GM23338 (cell line): Measurements from ENCODE around the gene UQCC3. TPM values are rescaled to one million over a fixed set of nuclear protein-coding genes. Genes with fewer than 3 reads are reported as not detected.

ENCODE experiments used
- ATAC-seq: fragments of 200-7000 bp; cut with Tn5 transposase; 3 replicates; pipeline ENCODE4 v1.9.1; 2020
- DNase-seq: peaks from one replicate; pipeline ENCODE4 v3.0.0-alpha.2; 2015; ENCODE audit warnings: low spot score
- H2AFZ ChIP-seq: fragments of 200-600 bp; sonication (generic); 2 replicates; pipeline ENCODE4 v1.8.0; 2016; ENCODE audit warnings: antibody characterized with exemption, mild to moderate bottlenecking, moderate library complexity
- H3F3A ChIP-seq: fragments of 200-600 bp; sonication (generic); replicated peaks from 2 replicates; pipeline ENCODE4 v1.8.0; 2017; ENCODE audit warnings: antibody characterized with exemption, mixed run types, low read depth
- H3K27ac ChIP-seq: fragments of 200-600 bp; sonication (generic); 2 replicates; pipeline ENCODE4 v1.6.1; 2016; ENCODE audit warnings: low read depth
- H3K27me3 ChIP-seq: fragments of 200-600 bp; sonication (generic); 2 replicates; pipeline ENCODE4 v1.8.0; 2016; ENCODE audit warnings: mild to moderate bottlenecking, mixed run types, moderate library complexity; ENCODE audit not compliant: insufficient read depth
- H3K36me3 ChIP-seq: fragments of 200-600 bp; sonication (generic); 2 replicates; pipeline ENCODE4 v1.8.0; 2016; ENCODE audit warnings: mild to moderate bottlenecking; ENCODE audit not compliant: insufficient read depth
- H3K4me1 ChIP-seq: fragments of 200-600 bp; sonication (generic); 2 replicates; pipeline ENCODE4 v1.8.0; 2016; ENCODE audit warnings: mild to moderate bottlenecking, moderate library complexity; ENCODE audit not compliant: insufficient read depth
- H3K4me2 ChIP-seq: fragments of 200-600 bp; sonication (generic); 2 replicates; pipeline ENCODE4 v1.7.1; 2017; ENCODE audit warnings: mixed run types
- H3K4me3 ChIP-seq: fragments of 200-600 bp; sonication (generic); 2 replicates; pipeline ENCODE4 v1.6.1; 2016; ENCODE audit warnings: mixed run types
- H3K79me2 ChIP-seq: fragments of 200-600 bp; sonication (generic); replicated peaks from 2 replicates; pipeline ENCODE4 v1.8.0; 2017; ENCODE audit warnings: mild to moderate bottlenecking; ENCODE audit not compliant: insufficient read depth
- H3K9me2 ChIP-seq: fragments of 200-600 bp; sonication (generic); 2 replicates; pipeline ENCODE4 v1.8.0; 2017; ENCODE audit not compliant: insufficient read depth
- H4K20me1 ChIP-seq: fragments of 200-600 bp; sonication (generic); replicated peaks from 2 replicates; pipeline ENCODE4 v1.8.0; 2017; ENCODE audit warnings: mild to moderate bottlenecking; ENCODE audit not compliant: insufficient read depth
- H3K27ac Mint-ChIP-seq: 2 replicates; pipeline ENCODE4 v1.8.0; 2020; ENCODE audit warnings: inconsistent platforms, mild to moderate bottlenecking, moderate library complexity, mixed read lengths
- H3K27me3 Mint-ChIP-seq: 3 replicates; pipeline ENCODE4 v1.8.0; 2022; ENCODE audit warnings: low read depth, mild to moderate bottlenecking, moderate library complexity, mixed read lengths, inconsistent platforms; ENCODE audit not compliant: insufficient read depth, poor library complexity
- H3K36me3 Mint-ChIP-seq: 3 replicates; pipeline ENCODE4 v1.8.0; 2021; ENCODE audit warnings: low read depth, mild to moderate bottlenecking, inconsistent platforms, moderate library complexity, mixed read lengths
- H3K4me1 Mint-ChIP-seq: 3 replicates; pipeline ENCODE4 v1.8.0; 2020; ENCODE audit warnings: mild to moderate bottlenecking, inconsistent platforms, mixed read lengths
- H3K4me3 Mint-ChIP-seq: 3 replicates; pipeline ENCODE4 v1.8.0; 2021; ENCODE audit warnings: moderate library complexity, mild to moderate bottlenecking, inconsistent platforms, mixed read lengths
- H3K9me3 Mint-ChIP-seq: 3 replicates; pipeline ENCODE4 v1.8.0; 2020; ENCODE audit warnings: moderate library complexity, mild to moderate bottlenecking, inconsistent platforms, mixed read lengths
- CREB1 ChIP-seq: fragments of 250-450 bp; sonication (Bioruptor Pico); IDR thresholded peaks from 2 replicates; pipeline ENCODE4 v1.5.0; 2020; ENCODE audit warnings: low read depth, mild to moderate bottlenecking, moderate library complexity
- EZH2 ChIP-seq: fragments of 200-600 bp; sonication (generic); IDR thresholded peaks from one replicate; pipeline ENCODE4 v1.8.0; 2017; ENCODE audit warnings: antibody characterized with exemption, mild to moderate bottlenecking, low read depth; ENCODE audit not compliant: unreplicated experiment
- EZH2phosphoT487 ChIP-seq: fragments of 200-600 bp; sonication (generic); IDR thresholded peaks from one replicate; pipeline ENCODE4 v1.8.1; 2018; ENCODE audit warnings: antibody characterized with exemption; ENCODE audit not compliant: unreplicated experiment
- NANOG ChIP-seq: IDR thresholded peaks from 2 replicates; pipeline ENCODE4 v1.6.1; 2016; ENCODE audit warnings: antibody characterized with exemption, borderline replicate concordance
- POLR2AphosphoS5 ChIP-seq: IDR thresholded peaks from 2 replicates; pipeline ENCODE4 v1.6.1; 2016; ENCODE audit warnings: antibody characterized with exemption, low read depth
- REST ChIP-seq: IDR thresholded peaks from one replicate; pipeline ENCODE4 v1.6.1; 2018; ENCODE audit warnings: antibody characterized with exemption; ENCODE audit not compliant: unreplicated experiment
- STAT1 ChIP-seq: IDR thresholded peaks from one replicate; pipeline ENCODE4 v1.6.1; 2016; ENCODE audit warnings: antibody characterized with exemption; ENCODE audit not compliant: unreplicated experiment
- ZNF331 ChIP-seq: fragments of 250-450 bp; sonication (Bioruptor Pico); IDR thresholded peaks from 2 replicates; pipeline ENCODE4 v1.5.0; 2020; ENCODE audit warnings: low read depth, mild to moderate bottlenecking, moderate library complexity
- polyA plus RNA-seq: library from polyadenylated mRNA; unstranded; fragments of >200 nt; fragmentation: Nextera tagmentation; extraction: Ambion mirVana; gene quantifications from 2 replicates; pipeline ENCODE4 v1.2.1, GENCODE V29; 2016
- total RNA-seq: library from RNA; depleted of rRNA; stranded (reverse); fragments of >200 nt; shearing (Covaris generic); gene quantifications from 2 replicates; pipeline ENCODE4 v1.2.3, GENCODE V29; 2014

The UQCC3 gene
- total and polyA plus RNA-seq, 2 experiments from 2014 or later, result 13.0 to 54.7 TPM

GRCh38 chr11:62645946-62646824, 25.3 kb upstream of the UQCC3 start, which contains the start of gene GANAB:
Gene GANAB (minus strand): TSS chr11:62646613. CDS start chr11:62646599, 14 bp downstream.
- peak; percentile 83 for TF ChIP-seq CREB1 (CRISPR knock-in tag)
- peak; percentile 90 for TF ChIP-seq POLR2AphosphoS5
- TF ChIP-seq NANOG, result no peak
- no peak for TF ChIP-seq EZH2
- H3K27me3 ChIP-seq, result no peaks in the 10 kb centered on the region
- H3K4me2 ChIP-seq, result peak within 1 kb of the TSS; percentile 100
- Mint-ChIP-seq H3K27me3 (peaks cover 10% of the 10 kb centered on the region), H3K27ac (peak within 1 kb of the TSS; percentile 98), H3K36me3 (peaks cover 39% of the 10 kb centered on the region), H3K4me3 (peak within 1 kb of the TSS; percentile 99), H3K9me3 (peaks cover 2% of the 10 kb centered on the region; the same call in 1 of the 3 replicates), H3K4me1 (peaks cover 12% of the 10 kb centered on the region)
- peak within 1 kb of the TSS; percentile 96 for H3K27ac ChIP-seq
- DNase-seq (peak; percentile 100), ATAC-seq (peak; percentile 97)
- no peaks in the 10 kb centered on the region; the same call in 1 of the 2 replicates for H3K4me1 ChIP-seq
- no peak within 1 kb of the TSS for H2AFZ ChIP-seq
- H3K9me2 ChIP-seq, result no peaks in the 10 kb centered on the region
- H4K20me1 ChIP-seq, result peaks cover 19% of the 10 kb centered on the region
- peak within 1 kb of the TSS; percentile 100 for H3K4me3 ChIP-seq
- 0 out of 2 replicates have a peak, but pooled peaks cover 16% of the 10 kb centered on the region for H3F3A ChIP-seq
- H3K36me3 ChIP-seq, result peaks cover 10% of the 10 kb centered on the region; the same call in 1 of the 2 replicates
- H3K79me2 ChIP-seq, result peaks cover 48% of the 10 kb centered on the region

- H3K79me2 ChIP-seq, result peaks cover 51% of the 10 kb centered on the region
- peaks cover 39% of the 10 kb centered on the region for H3K36me3 Mint-ChIP-seq
- peaks cover 2% of the 10 kb centered on the region; the same call in 1 of the 3 replicates for H3K9me3 Mint-ChIP-seq
- no peaks in the 10 kb centered on the region for H3K9me2 ChIP-seq
- H3K36me3 ChIP-seq, result peaks cover 10% of the 10 kb centered on the region; the same call in 1 of the 2 replicates
- peaks cover 1% of the 10 kb centered on the region; the same call in 1 of the 2 replicates for H3K4me1 ChIP-seq
- DNase-seq (no peak), ATAC-seq (peak; percentile 9)
- peak overlapping the region; percentile 39 for H3K4me2 ChIP-seq
- H3K4me3 ChIP-seq, result peak overlapping the region; percentile 100; the same call in 1 of the 2 replicates
- H3K27ac ChIP-seq, result no peak overlapping the region
- H3K27me3 Mint-ChIP-seq, result peaks cover 10% of the 10 kb centered on the region
- 0 out of 2 replicates have a peak, but pooled peaks cover 16% of the 10 kb centered on the region for H3F3A ChIP-seq
- peak overlapping the region; percentile 99 for H3K4me3 Mint-ChIP-seq
- H3K27ac Mint-ChIP-seq, result no peak overlapping the region; the same call in 1 of the 2 replicates
- TF ChIP-seq ZNF331 (CRISPR knock-in tag) (no peak), REST (no peak), NANOG (no peak), POLR2AphosphoS5 (no peak), EZH2 (no peak), STAT1 (no peak), EZH2phosphoT487 (no peak)
- H3K4me1 Mint-ChIP-seq, result peaks cover 12% of the 10 kb centered on the region
- H4K20me1 ChIP-seq, result peaks cover 19% of the 10 kb centered on the region
- no peak overlapping the region for H2AFZ ChIP-seq
- no peaks in the 10 kb centered on the region for H3K27me3 ChIP-seq
Measured at GRCh38 chr11:62646825-62647608, 24.5 kb upstream of the UQCC3 start.
